ENCODE measurements around the gene GALNT15. TPM values are rescaled to one million over a fixed set of nuclear protein-coding genes. Genes with fewer than 3 reads are reported as not detected.

Gene GALNT15
- polyA plus RNA-seq (2011; rRNA removed) (23.0 and 27.9 TPM in 2 replicates), polyA minus RNA-seq (2011; rRNA and poly(A)+ RNA removed) (43.3 and 59.2 TPM in 2 replicates)

DNA sequence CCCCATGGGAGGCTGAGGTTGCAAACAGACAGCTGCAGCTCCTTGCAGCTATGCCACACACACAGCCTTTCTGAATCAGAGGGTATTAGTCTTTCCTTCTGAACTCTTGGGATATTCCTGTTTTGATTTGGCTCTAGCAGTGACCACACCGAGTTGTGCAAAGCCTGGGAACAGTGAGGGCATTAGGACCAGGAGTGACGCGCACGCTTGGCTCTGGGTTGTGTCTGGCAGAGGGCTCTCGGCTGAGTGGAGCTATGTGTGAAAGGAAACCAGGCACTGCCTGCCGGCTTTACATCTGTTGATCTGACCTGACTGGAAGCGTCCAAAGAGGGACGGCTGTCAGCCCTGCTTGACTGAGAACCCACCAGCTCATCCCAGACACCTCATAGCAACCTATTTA lies at the start of gene GALNT15:
Gene GALNT15 (plus strand): TSS at position 292 of the 400 bp plus-strand sequence. CDS start 472 bp downstream, outside the sequence.
- Histone ChIP-seq H3K27me3 (ENCODE audit: control insufficient read depth, insufficient read depth, low read length) (no peaks in the 10 kb centered on the region), H3K27ac (ENCODE audit: low read depth, low read length) (peak within 1 kb of the TSS; percentile 89), H3K9me3 (ENCODE audit: control insufficient read depth, insufficient read depth, low read length) (no peaks in the 10 kb centered on the region; the same call in 1 of the 2 replicates), H3K4me3 (ENCODE audit: low read depth, low read length) (peak within 1 kb of the TSS; percentile 57)
- peak; percentile 89 for DNase-seq (ENCODE audit: low read depth, low spot score)
- POLR2A ChIA-PET = interaction anchor here (1.0 to 1.6 kb wide), 8 partner anchors 34 to 192 kb away, joined by 3 to 13 read pairs (median 5); no protein-coding TSS in a partner anchor
- CTCF ChIA-PET = interaction anchor here (1.0 to 8.3 kb wide), 2 partner anchors 126 to 361 kb away, joined by 3 to 119 read pairs; no protein-coding TSS in a partner anchor
- TF ChIP-seq CTCF (IDR thresholded peaks at IDR 0.05; ENCODE audit: low read depth, low read length) = no peak

DNA sequence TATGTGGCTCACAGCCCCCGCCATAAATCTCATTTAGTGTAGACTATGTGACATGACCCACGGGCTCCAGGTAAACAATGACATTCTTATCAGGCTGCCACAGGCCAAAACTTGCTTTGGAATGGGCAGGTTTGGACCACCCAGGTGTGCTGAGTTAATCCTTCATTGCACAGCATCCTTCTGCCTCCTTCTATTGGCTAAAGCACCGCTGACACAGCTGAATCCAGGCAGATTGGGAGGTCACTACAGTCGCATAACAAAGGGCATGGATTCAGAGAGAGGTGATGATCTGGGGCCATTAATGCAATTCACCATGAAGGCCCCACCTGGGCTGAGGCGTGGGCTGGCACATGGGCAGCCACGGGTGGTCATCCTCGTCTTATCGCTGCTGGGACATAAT lies 47.8 kb upstream of the GALNT15 start:
- Histone ChIP-seq H3K4me3 (ENCODE audit: low read depth, low read length) (no peak overlapping the region), H3K27me3 (ENCODE audit: control insufficient read depth, insufficient read depth, low read length) (no peaks in the 10 kb centered on the region), H3K27ac (ENCODE audit: low read depth, low read length) (no peak overlapping the region), H3K9me3 (ENCODE audit: control insufficient read depth, insufficient read depth, low read length) (no peaks in the 10 kb centered on the region)
- no peak for TF ChIP-seq CTCF (IDR thresholded peaks at IDR 0.05; ENCODE audit: low read depth, low read length)
- ChIA-PET CTCF (no interaction called here), POLR2A (no interaction called here)
- DNase-seq (ENCODE audit: low read depth, low spot score) = no peak

GRCh38 chr3:16127249-16127648 lies 47.2 kb upstream of the GALNT15 start:
- no peaks in the 10 kb centered on the region for H3K9me3 ChIP-seq (ENCODE audit: control insufficient read depth, insufficient read depth, low read length)
- CTCF ChIA-PET = no interaction called here
- no peak for DNase-seq (ENCODE audit: low read depth, low spot score)
- POLR2A ChIA-PET = no interaction called here
- TF ChIP-seq CTCF (IDR thresholded peaks at IDR 0.05; ENCODE audit: low read depth, low read length) = no peak
- H3K27ac ChIP-seq (ENCODE audit: low read depth, low read length) = no peak overlapping the region
- no peaks in the 10 kb centered on the region for H3K27me3 ChIP-seq (ENCODE audit: control insufficient read depth, insufficient read depth, low read length)
- no peak overlapping the region for H3K4me3 ChIP-seq (ENCODE audit: low read depth, low read length)

GRCh38 chr3:16130066-16130465 lies 44.4 kb upstream of the GALNT15 start:
- peak; percentile 63 for DNase-seq (ENCODE audit: low read depth, low spot score)
- Histone ChIP-seq H3K4me3 (ENCODE audit: low read depth, low read length) (no peak overlapping the region), H3K27me3 (ENCODE audit: control insufficient read depth, insufficient read depth, low read length) (no peaks in the 10 kb centered on the region), H3K9me3 (ENCODE audit: control insufficient read depth, insufficient read depth, low read length) (no peaks in the 10 kb centered on the region; the same call in 1 of the 2 replicates), H3K27ac (ENCODE audit: low read depth, low read length) (peak overlapping the region; percentile 80)
- ChIA-PET POLR2A (no interaction called here), CTCF (interaction anchor here (0.6 to 1.1 kb wide), 2 partner anchors 60 to 81 kb away, joined by 4 to 5 read pairs; no protein-coding TSS in a partner anchor)
- TF ChIP-seq CTCF (IDR thresholded peaks at IDR 0.05; ENCODE audit: low read depth, low read length) = peak; percentile 12; the same call in 1 of the 2 replicates

DNA sequence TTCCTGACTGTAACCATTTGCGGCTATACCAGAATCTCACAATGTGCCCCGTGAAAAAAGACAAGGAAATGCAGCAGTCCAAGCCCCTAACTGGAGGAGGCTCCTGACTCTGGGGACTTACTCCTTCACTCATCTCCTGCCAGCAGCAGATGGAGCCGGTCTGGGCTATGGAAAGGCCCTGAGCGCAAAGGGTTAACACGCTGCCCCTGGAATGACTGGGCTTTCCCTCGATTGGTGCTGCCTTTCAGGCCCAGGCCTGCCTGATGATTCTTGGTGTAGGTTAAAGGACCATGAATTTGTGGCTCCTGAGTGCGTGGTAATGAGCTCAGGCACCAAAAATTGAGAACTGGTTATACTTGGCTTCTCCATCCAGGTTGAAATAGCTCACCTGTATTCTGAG lies 42.3 kb upstream of the GALNT15 start:
- DNase-seq (ENCODE audit: low read depth, low spot score) = no peak
- no peak for TF ChIP-seq CTCF (IDR thresholded peaks at IDR 0.05; ENCODE audit: low read depth, low read length)
- ChIA-PET CTCF (interaction anchor here (0.5 to 1.4 kb wide), 2 partner anchors 18 to 83 kb away, joined by 3 to 4 read pairs; no protein-coding TSS in a partner anchor), POLR2A (no interaction called here)
- H3K27me3 ChIP-seq (ENCODE audit: control insufficient read depth, insufficient read depth, low read length) = no peaks in the 10 kb centered on the region
- H3K9me3 ChIP-seq (ENCODE audit: control insufficient read depth, insufficient read depth, low read length) = peaks cover 2% of the 10 kb centered on the region
- H3K27ac ChIP-seq (ENCODE audit: low read depth, low read length) = no peak overlapping the region
- H3K4me3 ChIP-seq (ENCODE audit: low read depth, low read length) = no peak overlapping the region
